Measurements from ENCODE around the gene OXSR1.
"Not testable (repeated sequence)": the region's sequence is repeated elsewhere in the genome, so short reads cannot be mapped to it uniquely, and the experiment has no call there.

The OXSR1 gene

GRCh38 chr3:38168151-38169026, 3.1 kb downstream of the OXSR1 start:
- DNase-seq (ENCODE audit: low read depth): no peak

DNA sequence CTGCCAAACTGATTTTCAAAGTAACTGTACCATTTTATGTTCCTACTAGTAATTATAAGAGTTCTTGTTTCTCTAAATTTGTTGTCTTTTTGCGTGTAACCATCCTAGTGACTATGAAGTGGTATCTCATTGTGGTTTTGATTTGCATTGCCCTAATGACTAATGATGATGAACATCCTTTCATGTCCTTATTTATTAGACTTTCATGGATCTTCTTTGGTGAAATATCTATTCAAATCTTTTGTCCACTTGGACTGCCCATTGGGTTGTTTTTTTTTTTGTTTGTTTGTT, 3.6 kb downstream of the OXSR1 start:
- DNase-seq (ENCODE audit: low read depth): no peak

DNA sequence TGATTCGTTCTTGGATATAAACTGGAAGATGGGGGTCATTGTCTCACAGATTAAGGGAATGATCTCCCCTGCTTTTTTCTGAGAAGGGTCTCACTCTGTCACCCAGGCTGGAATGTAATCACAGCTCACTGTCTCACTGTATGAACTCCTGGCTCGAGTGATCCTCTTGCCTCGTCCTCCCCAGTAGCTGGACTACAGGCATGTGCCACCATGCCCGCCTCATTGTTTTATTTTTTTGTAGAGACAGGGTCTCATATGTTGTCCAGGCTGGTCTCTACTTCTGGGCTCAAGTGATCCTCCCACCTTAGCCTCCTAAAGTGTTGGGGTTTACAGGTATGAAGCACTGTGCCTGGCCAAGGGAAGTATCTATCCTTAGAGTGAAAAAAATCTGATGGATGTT, 5.4 kb downstream of the OXSR1 start:
- DNase-seq (ENCODE audit: low read depth): no peak

GRCh38 chr3:38171622-38172021, 6.3 kb downstream of the OXSR1 start:
- no peak for DNase-seq (ENCODE audit: low read depth)

DNA sequence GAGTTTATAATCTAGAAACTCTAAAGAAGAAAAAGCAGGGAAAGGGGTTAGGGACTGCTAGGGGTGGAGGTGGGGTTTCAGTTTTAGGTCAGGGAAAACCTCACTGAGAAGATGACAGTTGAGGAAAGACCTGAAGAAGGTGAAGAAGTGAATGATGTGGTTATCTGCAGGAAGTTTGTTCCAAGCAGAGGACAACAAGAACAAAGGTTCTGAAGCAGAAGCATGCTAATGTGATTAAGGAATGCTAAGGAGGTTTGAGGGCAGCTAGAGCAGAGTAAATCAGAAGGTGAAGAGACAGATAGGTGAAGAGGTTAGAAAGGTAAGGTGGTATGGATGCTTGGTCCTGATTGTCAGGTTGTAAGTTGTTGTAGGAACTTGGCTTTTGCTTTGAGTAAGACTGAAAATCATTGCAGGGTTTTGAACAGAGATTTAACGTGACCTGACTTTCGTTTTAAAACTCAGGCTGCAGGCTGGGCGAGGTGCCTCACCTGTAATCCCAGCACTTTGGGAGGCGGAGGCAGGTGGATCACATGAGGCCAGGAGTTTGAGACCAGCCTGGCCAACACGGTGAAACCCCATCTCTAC, 8.6 kb downstream of the OXSR1 start:
- no peak for DNase-seq (ENCODE audit: low read depth)

DNA sequence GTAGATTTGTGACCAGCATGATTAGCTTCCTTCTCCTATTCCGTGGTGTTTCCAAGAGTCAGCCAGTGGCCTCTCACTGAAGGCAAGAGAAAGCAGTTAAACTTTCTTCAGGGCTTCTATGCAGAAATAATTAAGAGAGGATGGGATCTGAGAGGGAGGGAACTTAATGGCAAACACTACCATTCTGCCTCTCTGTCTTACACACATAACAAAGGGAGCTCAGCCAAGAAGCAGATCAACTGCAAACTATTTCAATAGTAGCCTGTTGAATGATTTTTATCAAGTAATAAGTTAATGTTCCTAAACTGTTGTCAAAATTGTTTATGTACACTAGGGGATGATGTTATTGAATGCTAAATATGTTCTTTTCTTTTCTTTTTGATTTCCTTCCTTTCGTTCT, 11.8 kb downstream of the OXSR1 start:
- DNase-seq (ENCODE audit: low read depth): no peak

GRCh38 chr3:38186781-38187180, 21.4 kb downstream of the OXSR1 start:
- no peak for DNase-seq (ENCODE audit: low read depth)

DNA sequence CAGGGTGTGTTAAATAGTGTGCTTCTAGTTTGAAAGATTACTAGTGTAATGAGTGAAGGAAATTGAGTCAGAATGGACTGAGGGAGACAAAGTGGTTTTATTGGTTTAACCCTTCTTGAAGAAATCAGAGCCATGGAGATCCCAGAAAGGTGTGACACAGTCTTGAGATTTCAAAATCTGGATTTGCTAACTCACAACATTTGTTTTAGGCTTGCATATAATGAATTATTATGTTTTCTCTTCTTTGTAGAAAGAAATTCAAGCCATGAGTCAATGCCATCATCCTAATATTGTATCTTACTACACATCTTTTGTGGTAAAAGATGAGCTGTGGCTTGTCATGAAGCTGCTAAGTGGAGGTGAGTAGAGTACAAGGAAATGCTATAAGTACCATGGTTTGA, 25.1 kb downstream of the OXSR1 start:
- DNase-seq (ENCODE audit: low read depth): no peak

- DNase-seq (ENCODE audit: low read depth): not testable (repeated sequence)
Observed at GRCh38 chr3:38202931-38203330, 37.6 kb downstream of the OXSR1 start.

DNA sequence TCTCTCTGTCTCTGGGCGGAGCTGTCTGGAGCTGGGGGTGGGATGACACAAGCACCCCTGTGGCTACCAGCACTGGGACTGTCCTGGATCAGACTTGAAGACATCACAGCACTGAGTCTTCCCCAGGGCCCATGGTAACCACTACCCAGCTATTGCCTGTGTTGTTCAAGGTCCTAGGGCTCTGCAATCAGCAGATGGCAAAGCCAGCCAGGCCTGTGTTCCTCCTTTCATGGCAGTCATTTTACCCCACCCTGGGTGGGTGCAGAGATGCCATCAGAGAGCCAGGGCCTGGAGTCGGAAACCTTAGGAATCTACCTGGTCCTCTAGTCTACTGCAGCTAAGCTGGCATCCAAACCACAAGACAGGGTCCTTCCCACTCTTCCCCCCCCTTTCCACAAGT, 38.4 kb downstream of the OXSR1 start:
- DNase-seq (ENCODE audit: low read depth): no peak

DNA sequence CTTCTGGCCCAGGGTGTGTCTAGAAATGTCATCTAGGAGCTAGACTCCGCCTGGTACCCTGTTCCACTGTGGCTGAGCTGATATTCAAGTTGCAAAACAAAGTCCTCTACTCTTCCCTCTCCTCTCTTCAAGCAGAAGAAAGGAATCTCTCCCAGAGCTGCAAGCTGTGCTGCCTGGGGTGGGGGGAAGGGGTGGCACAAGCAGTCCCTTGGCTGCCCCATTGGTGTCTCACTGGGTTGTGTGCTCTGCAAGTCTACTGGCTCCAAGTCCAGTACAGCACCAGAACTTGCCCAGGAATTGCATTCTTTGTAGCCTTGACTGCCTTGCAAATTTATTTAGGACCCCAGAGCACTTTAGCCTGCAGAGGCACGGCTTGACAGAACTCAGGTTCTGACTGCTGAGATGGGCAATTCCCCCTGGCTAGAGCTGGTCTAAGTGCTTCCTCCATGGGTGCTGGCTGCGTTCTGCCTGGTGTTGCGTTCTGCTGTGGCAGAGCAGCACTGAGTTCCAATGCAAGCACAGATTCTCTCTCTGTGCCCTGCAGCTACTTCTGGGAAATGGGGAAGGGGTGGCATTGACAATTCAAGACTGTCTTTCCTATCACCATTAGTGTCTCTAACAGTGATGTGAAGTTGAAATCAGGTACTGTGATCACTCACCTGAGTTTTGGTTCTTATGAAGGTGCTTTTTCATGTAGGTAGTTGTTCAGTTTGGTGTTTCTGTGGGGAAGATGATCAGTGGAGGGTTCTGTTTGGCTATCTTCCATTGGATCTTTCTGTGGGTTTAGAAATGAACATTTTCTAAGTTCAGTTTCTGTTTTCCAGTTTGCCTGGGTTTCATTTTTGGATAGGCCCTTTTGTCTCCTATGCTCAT, 39.5 kb downstream of the OXSR1 start:
- no peak for DNase-seq (ENCODE audit: low read depth)

- no peak for DNase-seq (ENCODE audit: low read depth)
Observed at GRCh38 chr3:38205472-38205805, 40.1 kb downstream of the OXSR1 start.

GRCh38 chr3:38207254-38208003, 42.1 kb downstream of the OXSR1 start:
- no peak for DNase-seq (ENCODE audit: low read depth)

DNA sequence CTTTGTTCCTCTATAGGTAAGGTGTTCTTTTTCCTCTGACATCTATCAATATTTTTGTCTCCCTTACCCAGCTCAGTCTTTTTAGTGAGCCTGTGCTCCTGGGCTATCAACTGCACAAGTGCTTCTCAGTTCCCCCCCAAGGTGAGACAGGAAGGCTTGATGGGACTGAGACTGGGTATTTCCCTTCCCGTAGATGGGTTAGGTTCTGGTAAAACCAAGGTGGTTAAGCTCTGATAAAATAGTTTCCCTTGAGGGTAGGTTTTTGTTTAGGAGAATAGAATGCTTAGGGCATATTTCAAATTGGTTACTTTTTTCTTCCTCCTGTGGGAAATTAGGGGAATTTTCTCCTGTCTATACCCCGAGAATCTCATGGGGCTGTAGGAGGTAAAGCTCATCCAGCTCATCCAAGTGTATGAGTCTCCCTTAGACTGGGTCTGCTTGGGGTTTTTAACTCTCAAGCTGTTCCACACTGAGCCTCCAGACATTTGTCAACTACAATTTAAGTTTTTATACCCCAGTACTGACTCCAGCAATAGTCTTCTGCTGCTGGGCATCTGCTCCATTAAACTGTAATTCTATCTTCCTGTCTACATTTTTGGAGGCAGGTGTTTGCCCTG, 44.9 kb downstream of the OXSR1 start:
- no peak for DNase-seq (ENCODE audit: low read depth)

DNA sequence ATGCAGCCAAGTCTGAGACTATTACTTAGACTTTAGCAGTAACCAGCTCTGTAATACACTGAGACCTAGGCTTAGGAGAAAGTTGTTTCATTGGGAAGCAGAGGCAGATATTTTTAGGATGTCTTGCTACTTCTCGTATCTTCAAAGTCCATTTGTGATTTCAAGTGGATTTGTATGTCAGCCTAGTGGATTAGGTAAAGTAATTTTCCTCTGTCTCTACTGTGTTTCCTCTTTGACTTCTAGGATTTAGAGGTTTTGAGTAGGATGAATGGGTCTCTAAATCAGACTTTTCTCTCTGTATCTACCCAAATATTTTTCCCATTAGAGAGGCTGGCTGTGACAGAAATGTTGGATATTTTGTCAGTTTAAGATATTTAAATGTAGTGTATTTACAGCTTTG, 46.8 kb downstream of the OXSR1 start:
- no peak for DNase-seq (ENCODE audit: low read depth)

DNA sequence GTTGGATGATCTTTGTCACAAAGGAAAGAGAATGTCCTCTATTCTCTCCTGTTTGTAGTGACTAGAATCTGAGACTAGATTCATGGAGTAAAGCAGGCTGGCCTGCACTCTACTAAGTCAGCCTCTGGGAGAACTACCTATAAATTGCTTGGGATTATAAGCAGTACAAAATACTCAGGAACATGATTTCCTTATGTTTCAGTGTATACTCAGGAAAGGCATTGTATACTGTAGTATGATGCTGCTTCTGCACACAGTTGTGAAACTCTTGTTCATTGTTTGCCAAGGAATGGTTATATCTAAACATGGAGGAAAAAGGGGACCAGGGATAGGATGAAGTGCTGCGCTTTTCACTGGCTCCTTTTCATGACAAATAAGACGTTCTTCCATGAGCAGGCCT, 49.2 kb downstream of the OXSR1 start:
- no peak for DNase-seq (ENCODE audit: low read depth)

- no peak for DNase-seq (ENCODE audit: low read depth)
Observed at GRCh38 chr3:38219609-38220197, 54.4 kb downstream of the OXSR1 start.

DNA sequence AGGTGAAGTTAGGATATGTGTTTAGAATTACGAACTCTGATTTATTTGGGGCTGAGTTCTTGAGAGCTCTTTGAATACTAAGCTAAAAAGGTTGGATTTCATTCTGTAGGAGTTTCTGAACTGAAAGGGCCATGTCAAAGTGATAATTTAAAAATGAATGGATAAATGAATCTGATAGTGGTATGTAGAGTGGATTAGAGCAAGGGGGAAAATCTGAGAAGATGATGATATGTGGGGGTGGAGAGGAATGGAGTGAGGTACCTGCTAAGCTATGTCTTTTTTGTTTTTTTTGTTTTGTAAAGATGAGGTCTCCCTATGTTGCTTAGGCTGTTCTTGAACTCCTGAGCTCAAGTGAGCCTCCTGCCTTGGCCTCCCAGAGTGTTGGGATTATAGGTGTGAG, 55.7 kb downstream of the OXSR1 start:
- DNase-seq (ENCODE audit: low read depth): no peak

DNA sequence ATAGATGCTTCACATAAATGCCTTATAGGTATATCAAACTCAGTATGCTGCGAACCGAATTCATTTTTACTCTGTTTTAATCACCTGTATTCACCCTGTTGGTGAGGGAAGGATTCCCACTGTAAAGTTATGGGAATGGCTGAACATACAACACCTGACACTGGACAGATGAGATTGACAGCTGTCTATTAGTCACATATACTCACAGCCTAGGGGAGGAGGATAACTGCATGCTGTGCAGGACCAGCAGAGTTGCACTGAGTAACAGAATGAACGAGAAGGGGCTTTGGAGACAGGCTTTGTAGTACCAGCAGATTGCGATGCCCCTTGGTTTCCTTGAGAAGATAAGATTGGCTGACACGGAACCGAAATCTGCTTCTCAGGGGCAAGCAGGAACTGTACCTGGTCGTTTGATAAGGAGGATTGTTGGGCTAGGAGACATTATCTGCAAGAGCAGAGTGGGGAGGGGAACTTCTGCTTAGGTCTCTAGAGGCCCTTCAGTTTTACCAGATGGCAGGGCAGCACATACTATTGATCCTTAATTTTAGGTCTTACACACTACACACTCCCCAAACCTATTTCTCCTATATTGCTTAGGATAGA, 56.8 kb downstream of the OXSR1 start:
- DNase-seq (ENCODE audit: low read depth): no peak

DNA sequence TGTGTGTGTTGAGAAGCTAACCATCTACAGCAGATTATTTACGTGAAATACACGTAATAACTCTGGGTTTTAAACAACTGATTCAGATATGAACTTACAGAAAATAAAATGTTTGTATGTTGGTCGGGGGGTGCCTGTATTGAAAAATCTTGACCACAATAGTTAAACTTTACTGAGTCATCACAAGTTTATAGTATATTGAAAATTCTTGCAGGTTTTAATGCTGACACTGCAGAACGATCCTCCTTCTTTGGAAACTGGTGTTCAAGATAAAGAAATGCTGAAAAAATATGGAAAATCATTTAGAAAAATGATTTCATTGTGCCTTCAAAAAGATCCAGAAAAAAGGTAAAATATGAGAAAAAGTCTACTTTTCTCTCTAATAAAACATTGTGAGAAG, 59.0 kb downstream of the OXSR1 start:
- no peak for DNase-seq (ENCODE audit: low read depth)

DNA sequence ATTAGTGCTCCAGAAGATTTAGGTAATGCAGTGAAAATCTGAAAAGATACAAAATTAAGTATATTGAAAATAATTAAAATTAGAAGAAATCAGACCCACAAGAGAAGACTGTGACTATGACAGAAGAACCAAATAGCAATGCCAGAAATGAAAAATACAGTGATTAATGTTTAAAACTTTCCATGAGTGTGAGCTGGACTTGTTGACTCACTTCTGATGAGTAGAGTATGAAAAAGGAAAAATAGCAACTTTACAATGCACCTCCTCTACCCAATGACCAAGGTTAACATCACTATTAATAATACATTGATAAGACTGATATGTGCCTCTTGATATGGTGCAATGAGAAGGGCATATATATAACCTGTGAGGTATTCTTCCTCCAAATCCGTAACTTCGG, 60.9 kb downstream of the OXSR1 start:
- no peak for DNase-seq (ENCODE audit: low read depth)
